ENCODE results near the gene RNF8. TPM values are rescaled to one million over a fixed set of nuclear protein-coding genes. Genes with fewer than 3 reads are reported as not detected.

RNF8 gene
- total RNA-seq, 5 donors from 2014 or later (not counting 1 experiment from before 2014, with no cell fraction given), result 10.6 to 18.5 (median 15.2) TPM

DNA sequence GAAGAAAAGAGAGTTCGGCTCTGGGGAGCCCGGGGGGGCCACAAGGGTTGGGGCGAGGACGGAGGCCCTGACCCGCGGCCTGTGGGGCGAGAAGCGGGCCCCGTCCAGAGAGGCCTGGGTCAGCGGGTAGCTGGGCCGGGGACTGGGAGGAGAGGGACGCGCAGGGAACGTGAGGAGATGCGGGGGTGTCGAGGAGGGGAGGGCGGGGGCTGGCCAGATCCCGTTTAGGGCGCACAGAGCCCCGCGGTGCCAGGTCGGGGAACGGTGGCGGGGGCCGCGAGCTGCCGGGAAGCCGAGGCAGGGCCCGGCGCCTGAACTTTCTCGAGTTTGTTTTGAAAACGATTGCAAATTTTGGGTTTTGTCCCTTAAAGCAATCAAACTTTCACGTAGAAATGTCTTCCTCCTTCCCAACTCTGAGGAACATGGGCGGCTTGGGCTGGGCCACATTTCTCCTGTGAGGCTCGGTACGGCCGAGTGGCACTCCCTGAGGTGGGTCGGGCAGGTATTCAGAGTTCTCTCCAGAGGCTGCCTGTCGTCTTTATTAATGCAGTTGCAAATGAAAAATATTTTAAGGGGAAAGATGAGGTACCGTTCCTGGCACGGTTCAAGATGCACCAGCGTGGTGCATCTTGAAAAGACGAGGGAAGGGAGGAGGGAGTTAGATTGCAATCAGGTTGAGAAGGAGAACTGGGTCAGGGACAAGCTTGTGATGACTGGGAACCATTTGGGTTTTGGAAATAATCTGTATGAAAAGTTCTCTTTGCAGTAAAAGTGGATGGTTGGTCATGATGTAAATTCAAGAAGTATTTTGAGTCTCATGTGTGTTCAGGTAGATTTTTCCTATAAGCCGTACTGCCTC is 972 bp downstream of the RNF8 start:
- Histone ChIP-seq H3K36me3 (ENCODE audit: control insufficient read depth in 2 of 2, extremely low read depth in 1 of 2, insufficient read depth in 1 of 2, low read length in 1 of 2) (no peaks in the 10 kb centered on the region), H3K9me3 (no peaks in the 10 kb centered on the region), H3K4me1 (ENCODE audit: control insufficient read depth in 1 of 2, extremely low read depth in 1 of 2, insufficient read depth in 2 of 2, low read length in 2 of 2) (peaks cover 4 to 18% of the 10 kb centered on the region in 2 experiments), H3K27ac (ENCODE audit: low read length) (no peak overlapping the region), H3K27me3 (replicated peaks in 1 of 2; ENCODE audit: control insufficient read depth in 2 of 2, extremely low read depth in 1 of 2, insufficient read depth in 2 of 2, low read length in 1 of 2) (no peaks in the 10 kb centered on the region), H3K4me3 (ENCODE audit: control insufficient read depth in 1 of 2, extremely low read depth in 1 of 2, low read length in 1 of 2) (peak overlapping the region; percentile 89 to 99)
- peak; percentile 1 to 14 (median 8) for ATAC-seq (replicated peaks in 1 of 4)
- H3K4me3 Mint-ChIP-seq, result peak overlapping the region; percentile 95 to 99 (median 97)
- 6% methylated on average over 41 of the region's 44 CpGs for WGBS (ENCODE audit: insufficient coverage)
- POLR2A ChIA-PET, result no interaction called here
- CTCF ChIA-PET, result no interaction called here
- no peaks in the 10 kb centered on the region for H3K27me3 Mint-ChIP-seq
- H3K36me3 Mint-ChIP-seq, result peaks cover 4% of the 10 kb centered on the region
- no peaks in the 10 kb centered on the region for H3K9me3 Mint-ChIP-seq
- peak in 7 of 35 experiments; percentile 0 to 19 (median 8) for DNase-seq
- H3K27ac Mint-ChIP-seq, result peak overlapping the region; percentile 24 to 87
- peaks cover 43 to 47% (median 44%) of the 10 kb centered on the region in 3 donors for H3K4me1 Mint-ChIP-seq

GRCh38 chr6:37357288-37357687 is 3.5 kb downstream of the RNF8 start:
- H3K4me1 Mint-ChIP-seq, result peaks cover 44 to 47% (median 45%) of the 10 kb centered on the region in 3 donors
- Histone ChIP-seq H3K4me1 (ENCODE audit: control insufficient read depth in 1 of 2, extremely low read depth in 1 of 2, insufficient read depth in 2 of 2, low read length in 2 of 2) (peaks cover 4 to 18% of the 10 kb centered on the region in 2 experiments), H3K4me3 (ENCODE audit: control insufficient read depth in 1 of 2, extremely low read depth in 1 of 2, low read length in 1 of 2) (no peak overlapping the region), H3K27me3 (replicated peaks in 1 of 2; ENCODE audit: control insufficient read depth in 2 of 2, extremely low read depth in 1 of 2, insufficient read depth in 2 of 2, low read length in 1 of 2) (no peaks in the 10 kb centered on the region), H3K27ac (ENCODE audit: low read length) (no peak overlapping the region), H3K9me3 (no peaks in the 10 kb centered on the region), H3K36me3 (ENCODE audit: control insufficient read depth in 2 of 2, extremely low read depth in 1 of 2, insufficient read depth in 1 of 2, low read length in 1 of 2) (peaks cover 0 to 18% of the 10 kb centered on the region in 2 donors)
- no peak for ATAC-seq (replicated peaks in 1 of 4)
- no peak overlapping the region for H3K27ac Mint-ChIP-seq
- no peaks in the 10 kb centered on the region for H3K9me3 Mint-ChIP-seq
- no peak for DNase-seq
- H3K27me3 Mint-ChIP-seq, result no peaks in the 10 kb centered on the region
- POLR2A ChIA-PET, result interaction anchor here in 1 of 2 donors (0.6 kb wide), 1 partner anchor 401 kb away, joined by 4 read pairs; no protein-coding TSS in a partner anchor
- WGBS (ENCODE audit: insufficient coverage), result no CpG with 5 or more reads among the region's 1 CpG
- H3K36me3 Mint-ChIP-seq, result peaks cover 14% of the 10 kb centered on the region
- H3K4me3 Mint-ChIP-seq, result no peak overlapping the region
- CTCF ChIA-PET, result interaction anchor here in 1 of 2 donors (1.0 kb wide), 1 partner anchor 20 kb away, joined by 3 read pairs; no protein-coding TSS in a partner anchor

GRCh38 chr6:37357860-37358259 is 4.1 kb downstream of the RNF8 start:
- H3K9me3 ChIP-seq, result no peaks in the 10 kb centered on the region
- CTCF ChIA-PET, result interaction anchor here in 1 of 2 donors (1.0 kb wide), 1 partner anchor 19 kb away, joined by 3 read pairs; no protein-coding TSS in a partner anchor
- no peak overlapping the region for H3K4me3 ChIP-seq (ENCODE audit: control insufficient read depth in 1 of 2, extremely low read depth in 1 of 2, low read length in 1 of 2)
- Mint-ChIP-seq H3K27me3 (no peaks in the 10 kb centered on the region), H3K27ac (no peak overlapping the region), H3K36me3 (peaks cover 18% of the 10 kb centered on the region), H3K4me1 (peaks cover 44 to 47% (median 45%) of the 10 kb centered on the region in 3 donors), H3K9me3 (no peaks in the 10 kb centered on the region), H3K4me3 (no peak overlapping the region)
- no peaks in the 10 kb centered on the region for H3K27me3 ChIP-seq (replicated peaks in 1 of 2; ENCODE audit: control insufficient read depth in 2 of 2, extremely low read depth in 1 of 2, insufficient read depth in 2 of 2, low read length in 1 of 2)
- ATAC-seq (replicated peaks in 1 of 4) (no peak), DNase-seq (no peak)
- no peak overlapping the region for H3K27ac ChIP-seq (ENCODE audit: low read length)
- H3K36me3 ChIP-seq (ENCODE audit: control insufficient read depth in 2 of 2, extremely low read depth in 1 of 2, insufficient read depth in 1 of 2, low read length in 1 of 2), result peaks cover 0 to 18% of the 10 kb centered on the region in 2 donors
- POLR2A ChIA-PET, result no interaction called here
- H3K4me1 ChIP-seq (ENCODE audit: control insufficient read depth in 1 of 2, extremely low read depth in 1 of 2, insufficient read depth in 2 of 2, low read length in 2 of 2), result peaks cover 4 to 18% of the 10 kb centered on the region in 2 experiments
- 100% methylated on average over 1 of the region's 2 CpGs for WGBS (ENCODE audit: insufficient coverage)

- H3K36me3 Mint-ChIP-seq, result peaks cover 26% of the 10 kb centered on the region
- DNase-seq, result no peak
- H3K27me3 Mint-ChIP-seq, result no peaks in the 10 kb centered on the region
- H3K27ac ChIP-seq (ENCODE audit: low read length), result no peak overlapping the region
- no peaks in the 10 kb centered on the region for H3K9me3 Mint-ChIP-seq
- H3K36me3 ChIP-seq (ENCODE audit: control insufficient read depth in 2 of 2, extremely low read depth in 1 of 2, insufficient read depth in 1 of 2, low read length in 1 of 2), result peaks cover 0 to 18% of the 10 kb centered on the region in 2 donors
- no peaks in the 10 kb centered on the region for H3K27me3 ChIP-seq (replicated peaks in 1 of 2; ENCODE audit: control insufficient read depth in 2 of 2, extremely low read depth in 1 of 2, insufficient read depth in 2 of 2, low read length in 1 of 2)
- no peak overlapping the region for H3K4me3 Mint-ChIP-seq
- peaks cover 35 to 36% (median 36%) of the 10 kb centered on the region in 3 donors for H3K4me1 Mint-ChIP-seq
- peaks cover 4 to 10% of the 10 kb centered on the region in 2 experiments for H3K4me1 ChIP-seq (ENCODE audit: control insufficient read depth in 1 of 2, extremely low read depth in 1 of 2, insufficient read depth in 2 of 2, low read length in 2 of 2)
- H3K27ac Mint-ChIP-seq, result no peak overlapping the region
- POLR2A ChIA-PET, result no interaction called here
- WGBS (ENCODE audit: insufficient coverage), result 100% methylated on average over 2 of the region's 3 CpGs
- ATAC-seq (replicated peaks in 1 of 4), result no peak
- CTCF ChIA-PET, result no interaction called here
- H3K4me3 ChIP-seq (ENCODE audit: control insufficient read depth in 1 of 2, extremely low read depth in 1 of 2, low read length in 1 of 2), result no peak overlapping the region
- H3K9me3 ChIP-seq, result no peaks in the 10 kb centered on the region
These were observed 5.3 kb downstream of the RNF8 start for GRCh38 chr6:37359039-37359438.

GRCh38 chr6:37362101-37362828 is 8.5 kb downstream of the RNF8 start:
- Mint-ChIP-seq H3K27ac (peak overlapping the region in 1 of 2 donors; percentile 36), H3K9me3 (no peaks in the 10 kb centered on the region), H3K4me1 (peaks cover 12 to 19% (median 15%) of the 10 kb centered on the region in 3 donors), H3K4me3 (no peak overlapping the region), H3K27me3 (no peaks in the 10 kb centered on the region), H3K36me3 (peaks cover 32% of the 10 kb centered on the region)
- no CpG with 5 or more reads among the region's 2 CpGs for WGBS (ENCODE audit: insufficient coverage)
- Histone ChIP-seq H3K9me3 (no peaks in the 10 kb centered on the region), H3K36me3 (ENCODE audit: control insufficient read depth in 2 of 2, extremely low read depth in 1 of 2, insufficient read depth in 1 of 2, low read length in 1 of 2) (peaks cover 0 to 23% of the 10 kb centered on the region in 2 donors), H3K27ac (ENCODE audit: low read length) (no peak overlapping the region), H3K4me1 (ENCODE audit: control insufficient read depth in 1 of 2, extremely low read depth in 1 of 2, insufficient read depth in 2 of 2, low read length in 2 of 2) (no peaks in the 10 kb centered on the region), H3K4me3 (ENCODE audit: control insufficient read depth in 1 of 2, extremely low read depth in 1 of 2, low read length in 1 of 2) (no peak overlapping the region), H3K27me3 (replicated peaks in 1 of 2; ENCODE audit: control insufficient read depth in 2 of 2, extremely low read depth in 1 of 2, insufficient read depth in 2 of 2, low read length in 1 of 2) (no peaks in the 10 kb centered on the region)
- CTCF ChIA-PET, result no interaction called here
- POLR2A ChIA-PET, result interaction anchor here in 1 of 2 donors (0.6 kb wide), 1 partner anchor 607 kb away, joined by 4 read pairs; no protein-coding TSS in a partner anchor
- DNase-seq, result no peak
- no peak for ATAC-seq (replicated peaks in 1 of 4)

DNA sequence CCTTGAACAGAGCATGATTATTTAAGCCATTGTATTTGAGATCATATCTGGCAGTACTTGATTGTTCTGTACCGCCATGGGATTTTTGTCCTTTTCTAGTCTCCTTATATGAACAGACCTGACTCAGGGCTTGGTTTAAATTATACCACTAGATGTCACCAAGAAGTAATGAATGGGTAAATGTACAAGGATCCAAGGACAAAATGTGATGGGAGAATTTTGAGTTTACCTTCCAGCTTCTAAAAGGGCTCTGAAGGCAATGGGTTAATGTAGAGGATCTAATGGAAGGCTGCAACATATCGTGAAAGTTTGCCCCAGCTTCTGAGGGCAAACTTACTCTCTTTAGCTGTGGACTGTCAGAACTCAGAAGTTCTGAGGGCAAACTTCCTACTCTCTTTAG is 12.0 kb downstream of the RNF8 start:
- H3K27ac Mint-ChIP-seq, result no peak overlapping the region
- H3K4me1 Mint-ChIP-seq, result peaks cover 3 to 8% (median 5%) of the 10 kb centered on the region in 3 donors
- WGBS (ENCODE audit: insufficient coverage), result no CpG with 5 or more reads among the region's 2 CpGs
- no peaks in the 10 kb centered on the region for H3K27me3 ChIP-seq (replicated peaks in 1 of 2; ENCODE audit: control insufficient read depth in 2 of 2, extremely low read depth in 1 of 2, insufficient read depth in 2 of 2, low read length in 1 of 2)
- no peak overlapping the region for H3K4me3 ChIP-seq (ENCODE audit: control insufficient read depth in 1 of 2, extremely low read depth in 1 of 2, low read length in 1 of 2)
- ATAC-seq (replicated peaks in 1 of 4), result no peak
- H3K9me3 Mint-ChIP-seq, result no peaks in the 10 kb centered on the region
- ChIA-PET POLR2A (no interaction called here), CTCF (no interaction called here)
- H3K27me3 Mint-ChIP-seq, result no peaks in the 10 kb centered on the region
- no peak for DNase-seq
- H3K9me3 ChIP-seq, result no peaks in the 10 kb centered on the region
- no peak overlapping the region for H3K27ac ChIP-seq (ENCODE audit: low read length)
- H3K36me3 ChIP-seq (ENCODE audit: control insufficient read depth in 2 of 2, extremely low read depth in 1 of 2, insufficient read depth in 1 of 2, low read length in 1 of 2), result peaks cover 0 to 52% of the 10 kb centered on the region in 2 donors
- no peak overlapping the region for H3K4me3 Mint-ChIP-seq
- no peaks in the 10 kb centered on the region for H3K4me1 ChIP-seq (ENCODE audit: control insufficient read depth in 1 of 2, extremely low read depth in 1 of 2, insufficient read depth in 2 of 2, low read length in 2 of 2)
- peaks cover 55% of the 10 kb centered on the region for H3K36me3 Mint-ChIP-seq

Measured in T-cell (primary cell).